ENCODE data around the gene KIF1C. TPM values are rescaled to one million over a fixed set of nuclear protein-coding genes. Genes with fewer than 3 reads are reported as not detected.

KIF1C gene
- total RNA-seq, 1 experiment from 2014 or later: 85.6 TPM

- Histone ChIP-seq H3K9ac (ENCODE audit: extremely low read depth, insufficient read length, low read length) (no peak overlapping the region), H4K8ac (replicated peaks; ENCODE audit: insufficient read length, low read depth, low read length) (no peak overlapping the region)
- no peak overlapping the region for H3K4me3 Mint-ChIP-seq
Measured at GRCh38 chr17:5003214-5003867, 5.6 kb downstream of the KIF1C start.

More at GRCh38 chr17:5003214-5003867, 5.6 kb downstream of the KIF1C start:
- peaks cover 4% of the 10 kb centered on the region; the same call in 1 of the 2 replicates for H3K79me2 ChIP-seq (ENCODE audit: insufficient read depth, low read length)
- H3K36me3 Mint-ChIP-seq (ENCODE audit: insufficient read depth in 1 of 3, low read depth in 3 of 3): peaks cover 58 to 77% (median 72%) of the 10 kb centered on the region in 3 experiments
- no peak overlapping the region for H2BK5ac ChIP-seq (ENCODE audit: insufficient read length, low read length)
- H3K23ac ChIP-seq (ENCODE audit: insufficient read length, low read depth, low read length): no peak overlapping the region
- WGBS (ENCODE audit: extremely low coverage, insufficient read length, low lambda C conversion rate): no CpG with 5 or more reads among the region's 18 CpGs
- H3K27ac ChIP-seq (ENCODE audit: insufficient read length, low read depth, low read length): no peak overlapping the region
- TF ChIP-seq CTCF (conservative IDR thresholded peaks at IDR 0.05): no peak
- H3K23me2 ChIP-seq (ENCODE audit: insufficient read length, low read depth, low read length, poor library complexity, severe bottlenecking): peaks cover 5% of the 10 kb centered on the region
- no peaks in the 10 kb centered on the region for H4K20me1 ChIP-seq (ENCODE audit: control insufficient read depth, insufficient read depth, insufficient read length)
- H3K27me3 ChIP-seq (ENCODE audit: insufficient read depth, low read length): no peaks in the 10 kb centered on the region
- no peak overlapping the region for H2BK20ac ChIP-seq (ENCODE audit: low read depth, low read length, poor library complexity, severe bottlenecking)
- H3K4me1 ChIP-seq (ENCODE audit: insufficient read depth, low read length): peaks cover 2% of the 10 kb centered on the region
- H3K4me2 ChIP-seq (ENCODE audit: insufficient read depth, insufficient read length, low read length): no peak overlapping the region
- no peak for DNase-seq
- no peak overlapping the region for H3K56ac ChIP-seq (ENCODE audit: insufficient read length, low read depth, low read length)
- H4K91ac ChIP-seq (ENCODE audit: insufficient read length, low read depth, low read length): no peak overlapping the region
- H3K27me3 Mint-ChIP-seq (ENCODE audit: low read depth): no peaks in the 10 kb centered on the region
- H2BK15ac ChIP-seq (ENCODE audit: low read depth, low read length): no peak overlapping the region
- no peak overlapping the region; a peak in 1 of 7 replicates for H3K27ac Mint-ChIP-seq
- peaks cover 9 to 16% of the 10 kb centered on the region in 2 experiments for H3K4me1 Mint-ChIP-seq
- H2AFZ ChIP-seq (ENCODE audit: low read length): no peak overlapping the region
- H4K5ac ChIP-seq (ENCODE audit: insufficient read length, low read depth, low read length): no peak overlapping the region
- H3K79me1 ChIP-seq (ENCODE audit: insufficient read depth, low read depth, low read length, poor library complexity, severe bottlenecking): peaks cover 8% of the 10 kb centered on the region
- H3T11ph ChIP-seq (ENCODE audit: low read length): no peak overlapping the region
- H3K4ac ChIP-seq (ENCODE audit: low read depth, low read length): no peak overlapping the region
- H2BK120ac ChIP-seq (ENCODE audit: low read depth, low read length, poor library complexity, severe bottlenecking): no peak overlapping the region
- H3K9me3 ChIP-seq (ENCODE audit: control insufficient read depth, low read depth, low read length): no peaks in the 10 kb centered on the region
- H3K18ac ChIP-seq (ENCODE audit: insufficient read length, low read depth, low read length): no peak overlapping the region
- no peaks in the 10 kb centered on the region for H3K9me3 Mint-ChIP-seq
- no peak overlapping the region for H2BK12ac ChIP-seq (ENCODE audit: insufficient read length, low read depth, low read length)
- no peak overlapping the region for H3K14ac ChIP-seq (ENCODE audit: insufficient read depth, low read length)
- H2AK5ac ChIP-seq (ENCODE audit: insufficient read length, low read length): no peak overlapping the region

Data from H9 (cell line).